GM23248 (cell line): Measurements from ENCODE around the gene TP53AIP1.

ENCODE experiments used
- EZH2 ChIP-seq: fragments of 200-600 bp; sonication (generic); IDR thresholded peaks from 2 replicates; pipeline ENCODE4 v1.6.1; 2018; ENCODE audit warnings: antibody characterized with exemption, mild to moderate bottlenecking; ENCODE audit not compliant: insufficient read depth, poor library complexity, severe bottlenecking
- EZH2phosphoT487 ChIP-seq: fragments of 200-600 bp; sonication (generic); IDR thresholded peaks from 2 replicates; pipeline ENCODE4 v1.6.1; 2018; ENCODE audit warnings: antibody characterized with exemption, moderate library complexity, mild to moderate bottlenecking, low read depth; ENCODE audit not compliant: insufficient read depth

GRCh38 chr11:128908391-128909246 lies 34.1 kb downstream of the TP53AIP1 start:
- TF ChIP-seq EZH2phosphoT487 (no peak), EZH2 (no peak)
